IPS DF 19.7 (cell line): ENCODE results near the gene CARS1.

Source experiments
- DNase-seq: peaks from one replicate; pipeline ENCODE4 v3.0.0-alpha.2; 2013; ENCODE audit warnings: low read depth, low spot score

Gene CARS1

DNA sequence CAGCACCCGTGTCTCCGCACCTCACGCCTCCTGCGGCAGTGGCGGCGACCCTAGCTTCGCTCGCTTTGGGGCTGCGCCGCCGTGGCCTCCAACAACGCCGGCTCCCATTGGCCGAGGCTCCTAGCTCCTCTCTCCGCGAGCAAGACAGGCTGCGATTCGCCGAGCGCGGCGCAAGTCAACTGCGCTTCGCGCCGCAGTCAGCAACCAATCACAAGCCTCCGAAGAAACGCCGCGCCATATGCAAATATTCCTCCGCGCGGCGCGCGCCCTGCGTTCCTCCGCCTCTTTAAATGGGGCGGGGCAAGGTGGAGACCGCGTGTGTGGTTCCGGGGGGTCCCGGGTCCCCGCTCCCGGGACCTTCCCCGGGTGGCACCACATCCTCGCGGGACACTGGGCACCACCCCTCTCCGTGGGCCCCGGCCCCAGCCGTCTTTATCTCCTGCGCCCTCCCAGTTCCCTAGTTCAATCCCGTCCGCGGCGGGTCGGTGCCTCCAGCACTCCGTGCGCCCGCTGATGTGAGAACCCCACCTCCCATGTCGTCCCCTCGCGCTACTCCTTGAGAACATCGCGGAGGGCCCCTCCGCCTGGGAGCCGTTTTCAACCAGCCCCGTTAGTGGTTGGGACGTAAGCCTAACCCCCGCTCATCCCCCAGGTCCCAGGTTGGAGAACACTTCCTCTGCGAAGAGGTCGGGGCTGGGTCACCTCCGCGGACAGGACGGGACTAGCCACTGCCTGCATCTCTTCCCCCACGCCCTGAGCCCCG is 64.8 kb downstream of the CARS1 start, which contains the start of gene NAP1L4:
Gene NAP1L4 (minus strand): TSS at position 96 of the 763 bp plus-strand sequence. CDS start 13,109 bp downstream, outside the sequence.
- peak; percentile 95 for DNase-seq

DNA sequence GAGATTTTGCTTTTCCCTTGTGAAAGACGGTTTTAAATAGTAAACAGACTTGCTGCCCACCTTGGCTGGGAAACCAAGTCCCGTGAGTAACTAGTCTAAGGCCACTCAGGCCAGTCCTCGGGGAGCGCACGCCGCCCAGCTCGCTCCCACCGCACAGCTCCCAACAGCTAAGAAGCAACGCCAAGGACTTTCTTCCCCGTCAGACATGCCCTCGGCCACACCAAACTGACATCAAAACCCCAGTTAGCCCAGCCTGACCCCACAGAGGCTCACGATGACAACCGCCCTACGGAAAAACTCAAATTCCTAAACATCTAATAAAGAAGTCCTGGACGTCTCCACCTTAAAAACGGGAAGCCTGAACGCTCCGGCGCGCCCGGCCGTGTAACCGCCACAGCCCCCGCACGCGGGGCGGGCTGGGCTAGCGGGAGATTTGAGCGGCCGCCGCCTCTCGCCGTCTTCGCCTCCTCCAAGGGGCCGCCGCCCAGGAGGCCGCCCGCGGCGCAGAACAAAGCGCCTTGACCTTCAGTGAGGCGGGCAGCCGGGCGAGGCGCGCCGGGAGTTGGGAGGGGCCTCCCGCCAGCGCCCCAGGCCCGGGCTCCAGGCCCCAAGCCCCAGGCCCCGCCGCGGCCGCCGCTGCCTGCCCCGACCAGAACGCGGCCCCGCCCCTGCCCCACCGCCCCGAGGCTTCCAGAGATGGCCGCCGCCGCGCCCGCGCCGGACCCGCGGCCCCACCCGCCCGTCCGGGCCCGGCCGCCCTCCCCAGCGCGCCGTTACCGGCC is 65.6 kb downstream of the CARS1 start:
- no peak for DNase-seq

DNA sequence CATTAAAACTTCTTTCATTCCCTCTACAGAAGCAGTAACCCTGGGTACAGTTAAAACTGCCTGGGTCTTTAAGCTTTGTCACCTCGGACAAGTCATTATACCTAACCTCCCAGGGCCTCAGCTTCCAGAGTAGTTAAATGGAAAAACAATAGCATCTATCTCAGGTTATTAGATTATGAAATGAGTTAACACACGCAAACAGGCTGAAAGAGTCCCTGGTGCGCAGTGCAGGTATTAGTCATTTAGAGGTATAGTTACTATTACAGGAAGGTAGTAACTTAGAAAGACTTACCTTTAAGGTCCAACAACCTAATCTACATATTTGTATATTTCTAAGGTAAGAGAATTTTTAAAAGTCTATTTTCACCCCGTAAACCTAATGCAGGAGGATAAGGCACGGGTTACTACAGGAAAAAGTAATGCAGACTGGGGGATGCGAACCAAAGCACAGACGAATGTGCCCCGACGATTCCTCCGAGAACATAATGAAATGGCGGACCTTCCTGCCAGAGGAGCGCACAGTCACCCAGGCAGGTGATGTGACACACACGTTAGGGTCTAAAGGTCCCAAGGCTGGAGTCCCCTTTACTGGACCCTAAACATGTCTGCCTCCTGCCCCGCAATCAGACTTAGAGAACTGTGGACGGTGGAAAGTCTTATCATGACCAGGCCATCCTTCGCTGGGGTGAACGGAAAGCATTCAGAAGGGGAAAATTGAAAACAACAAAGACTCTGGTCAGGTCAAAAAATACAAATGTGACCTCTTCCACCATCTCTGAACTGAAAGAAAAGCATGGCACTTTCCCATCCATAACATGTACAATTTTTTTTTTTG is 66.4 kb downstream of the CARS1 start:
- DNase-seq: no peak

DNA sequence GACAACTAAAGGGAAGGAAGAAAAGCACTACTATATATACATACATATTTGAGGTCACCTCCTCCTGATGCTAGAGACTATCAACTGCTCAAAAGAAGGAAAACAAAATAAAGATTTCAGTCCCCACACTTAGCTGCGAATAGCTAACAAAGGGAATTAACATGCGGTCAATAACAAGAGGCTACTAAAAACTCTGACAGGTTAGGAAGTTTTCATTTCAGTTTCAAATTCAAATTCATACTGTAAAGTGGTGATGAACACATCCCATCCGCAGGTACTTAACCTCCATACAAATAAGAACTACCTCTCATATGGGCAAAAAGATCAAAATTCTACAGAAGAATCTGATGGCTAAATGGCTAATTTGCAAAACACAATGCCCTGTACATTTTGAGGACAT is 67.7 kb downstream of the CARS1 start:
- DNase-seq: no peak

DNA sequence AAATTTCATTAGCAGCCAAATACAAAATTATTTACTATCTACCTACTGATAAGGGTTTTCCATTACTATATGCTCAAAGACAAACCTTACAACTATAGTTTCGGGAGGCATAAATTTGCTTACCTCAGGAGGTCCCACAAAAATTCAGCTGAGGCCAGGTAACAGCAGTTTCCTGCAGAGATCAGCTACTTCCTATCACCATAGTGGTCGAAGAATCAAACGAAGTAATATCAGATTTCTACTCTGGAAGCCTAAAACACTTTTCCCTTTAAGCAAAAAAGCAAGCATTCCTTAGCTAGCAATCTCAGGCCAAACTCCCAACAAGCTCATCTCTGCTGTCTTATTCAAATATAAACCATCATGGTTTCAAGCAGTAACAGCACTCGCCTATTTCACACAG is 68.2 kb downstream of the CARS1 start:
- DNase-seq: no peak

DNA sequence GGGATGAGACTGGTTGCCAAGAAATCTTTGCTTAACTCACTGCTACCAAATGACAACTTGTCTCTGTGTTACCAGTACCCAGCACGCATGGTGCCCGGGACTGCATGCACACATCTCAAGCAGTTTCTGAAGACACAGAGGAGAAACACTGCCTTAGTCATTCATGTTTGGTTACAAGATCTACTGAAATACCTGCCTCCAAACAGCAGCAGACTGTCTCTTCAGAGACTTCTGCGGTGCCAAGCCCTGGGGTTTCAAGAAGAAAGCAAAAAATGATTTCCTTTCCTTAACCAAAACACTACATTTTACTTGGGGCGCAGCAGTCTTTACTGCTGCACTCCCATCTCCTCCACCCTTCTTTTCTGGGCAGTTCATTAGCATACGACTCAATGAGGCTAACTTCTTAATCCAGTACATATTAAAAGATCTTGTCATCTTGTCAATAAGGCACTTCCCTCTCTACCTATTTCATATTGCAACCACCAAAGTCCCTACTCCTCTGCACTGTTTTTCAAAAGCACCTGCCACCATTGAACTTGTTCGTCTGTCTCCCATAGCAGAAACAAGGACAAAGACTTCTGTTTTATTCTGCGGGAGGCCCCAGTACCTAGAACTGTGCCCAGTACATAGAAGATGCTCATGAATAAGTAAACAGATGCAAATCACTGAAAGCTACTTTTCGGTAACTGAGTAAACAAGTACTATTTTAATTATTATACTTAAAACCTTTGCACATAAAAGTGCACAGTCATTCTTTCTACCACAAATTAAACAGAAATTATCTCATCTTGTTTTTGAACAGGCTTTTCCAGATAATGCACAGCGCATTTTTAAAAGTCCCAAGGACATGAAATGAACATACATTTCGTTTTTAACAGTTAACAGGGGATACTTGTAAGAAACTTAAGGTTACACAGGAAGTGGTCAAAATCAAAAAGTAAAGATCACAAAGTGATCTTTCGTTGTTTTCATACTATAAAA is 69.1 kb downstream of the CARS1 start:
- DNase-seq: no peak

DNA sequence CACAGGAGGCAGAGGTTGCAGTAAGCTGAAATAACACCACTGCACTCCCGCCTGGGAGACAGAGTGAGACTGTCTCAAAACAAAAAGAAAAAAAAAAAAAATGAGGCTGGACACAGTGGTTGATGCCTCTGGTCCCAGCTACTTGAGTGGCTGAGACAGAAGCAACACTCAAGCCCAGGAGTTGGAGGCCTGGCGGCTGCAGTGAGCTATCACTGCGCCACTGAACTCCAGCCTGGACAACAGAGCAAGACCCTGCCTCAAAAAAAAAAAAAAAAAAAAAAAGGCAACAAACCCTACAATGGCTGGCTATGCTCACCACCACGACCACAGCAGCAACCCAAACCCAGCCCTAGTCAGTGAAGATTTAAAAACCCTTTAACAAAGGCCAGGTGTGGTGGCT is 73.3 kb downstream of the CARS1 start:
- DNase-seq: no peak

DNA sequence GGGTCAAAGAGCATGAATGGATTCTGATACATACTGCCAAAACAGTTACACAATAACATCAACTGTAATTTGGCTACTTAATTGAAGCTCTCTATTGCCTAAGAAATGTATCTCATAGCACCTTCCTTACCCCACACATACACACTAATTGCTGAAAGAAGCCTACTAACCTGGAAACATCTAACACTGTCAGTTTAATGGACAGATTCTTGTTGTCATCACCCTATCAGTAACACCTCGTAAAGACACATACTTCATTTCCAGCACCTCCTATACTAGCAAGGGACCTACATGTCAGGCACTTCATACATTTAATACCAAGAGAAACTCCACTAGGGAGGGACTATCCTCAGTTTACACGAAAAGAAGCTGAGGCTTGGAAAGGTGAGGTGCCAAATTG is 75.0 kb downstream of the CARS1 start:
- no peak for DNase-seq

DNA sequence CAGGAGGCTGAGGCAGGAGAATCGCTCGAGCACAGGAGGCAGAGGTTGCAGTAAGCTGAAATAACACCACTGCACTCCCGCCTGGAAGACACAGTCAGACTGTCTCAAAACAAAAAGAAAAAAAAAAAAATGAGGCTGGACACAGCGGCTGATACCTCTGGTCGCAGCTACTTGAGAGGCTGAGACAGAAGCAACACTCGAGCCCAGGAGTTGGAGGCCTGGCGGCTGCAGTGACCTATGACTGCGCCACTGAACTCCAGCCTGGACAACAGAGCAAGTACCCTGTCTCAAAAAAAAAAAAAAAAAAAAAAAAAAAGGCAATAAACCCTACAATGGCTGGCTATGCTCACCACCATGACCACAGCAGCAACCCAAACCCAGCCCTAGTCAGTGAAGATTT is 76.1 kb downstream of the CARS1 start:
- DNase-seq: no peak

DNA sequence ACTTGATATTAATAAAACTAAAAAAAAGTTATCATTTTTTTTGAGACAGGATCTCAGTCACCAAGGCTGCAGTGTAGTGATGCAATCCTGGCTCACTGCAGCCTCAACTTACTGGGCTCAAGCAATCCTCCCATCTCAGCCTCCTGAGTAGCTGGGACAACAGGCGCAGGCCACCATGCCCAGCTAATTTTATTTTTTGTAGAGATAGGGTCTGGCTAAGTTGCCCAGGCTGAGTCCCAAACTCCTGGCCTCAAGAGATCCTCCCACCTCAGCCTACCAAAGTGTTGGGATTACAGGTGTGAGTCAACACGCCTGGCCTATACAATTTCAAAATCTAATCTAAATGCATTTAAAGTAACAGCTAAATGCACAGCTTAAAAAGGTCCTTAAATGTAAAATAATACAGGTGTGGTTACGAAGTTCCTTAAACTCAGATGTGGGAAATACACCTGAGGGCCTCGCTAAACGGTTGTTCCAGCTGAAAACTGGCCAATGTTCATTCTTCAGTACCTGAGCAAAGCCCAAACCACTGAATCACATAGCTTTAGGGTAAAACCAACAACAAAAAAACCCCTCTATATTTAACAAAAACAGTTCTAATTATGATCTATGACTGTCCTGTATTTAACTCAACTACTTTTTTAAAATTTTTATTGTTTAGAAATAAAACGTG is 76.9 kb downstream of the CARS1 start:
- DNase-seq: no peak

DNA sequence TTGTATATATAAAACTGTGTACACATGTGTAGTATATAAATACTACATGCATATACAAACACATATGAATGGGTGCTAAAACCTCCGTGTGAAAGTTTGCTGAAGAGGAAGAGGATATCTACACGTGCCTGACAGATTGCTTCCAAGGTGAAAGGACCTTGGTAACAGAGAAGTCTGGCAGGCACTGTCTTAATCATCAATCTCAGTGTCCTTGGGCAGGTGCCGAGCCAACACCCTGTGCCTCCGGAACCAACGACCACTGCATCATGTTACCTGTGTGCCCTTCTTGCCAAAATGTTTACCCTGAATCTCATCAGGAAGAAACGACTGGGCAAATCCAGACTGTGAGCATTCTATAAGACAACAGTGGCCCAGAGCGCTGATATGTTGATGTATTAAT is 80.1 kb downstream of the CARS1 start:
- DNase-seq: no peak

DNA sequence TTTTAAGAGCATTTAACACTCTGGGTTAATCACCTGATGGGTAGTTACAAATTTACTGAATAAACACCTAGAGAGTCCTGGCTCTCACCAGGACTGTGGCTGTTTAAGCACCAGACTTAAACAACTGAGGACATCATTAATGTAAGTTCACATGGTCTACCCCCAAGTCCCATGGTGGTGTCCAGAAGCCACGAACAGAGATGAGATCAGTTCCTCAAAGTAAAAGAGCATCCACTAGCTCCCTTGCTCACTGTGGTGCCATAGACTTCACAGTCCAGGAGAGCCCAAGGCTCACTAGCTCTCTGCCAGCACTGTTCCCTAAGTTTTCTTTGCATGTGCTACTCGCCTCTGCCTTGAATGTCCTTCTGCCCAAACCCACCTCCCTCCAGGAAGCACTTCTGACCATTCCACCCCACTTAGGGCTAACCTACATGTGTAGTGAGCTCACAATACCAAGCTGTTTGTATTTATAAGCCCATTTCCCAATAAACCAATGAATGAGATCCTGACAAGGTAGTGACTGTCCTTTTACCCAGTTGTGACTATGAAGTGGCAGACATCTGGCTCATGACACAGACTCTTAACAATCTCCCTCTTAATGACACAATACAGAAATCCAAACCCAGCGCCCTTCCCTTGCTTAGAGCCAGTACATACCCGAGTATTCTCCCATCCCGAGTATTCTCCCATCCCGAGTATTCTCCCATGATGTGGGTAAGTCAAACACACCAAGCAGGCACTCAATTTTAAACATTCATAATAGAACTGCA is 80.7 kb downstream of the CARS1 start:
- no peak for DNase-seq

DNA sequence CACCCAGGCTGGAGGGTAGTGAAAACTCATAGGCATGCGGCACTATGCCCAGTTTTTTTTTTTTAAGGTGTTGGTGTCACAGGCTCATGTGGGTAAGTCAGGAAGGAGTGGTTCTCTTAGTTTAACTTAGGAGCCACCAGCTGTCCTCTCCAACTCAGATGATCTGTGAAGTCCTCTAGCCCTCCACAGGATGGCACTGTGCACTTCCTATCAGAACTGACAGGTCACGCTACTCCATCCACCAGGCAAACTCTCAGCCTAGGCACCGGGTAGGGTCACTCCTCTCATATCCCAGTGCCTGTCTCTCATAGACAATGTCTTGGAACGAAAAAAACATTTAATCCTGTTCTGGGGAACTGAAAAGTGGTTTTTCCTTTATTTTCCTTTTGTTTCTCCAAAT is 81.6 kb downstream of the CARS1 start:
- no peak for DNase-seq

DNA sequence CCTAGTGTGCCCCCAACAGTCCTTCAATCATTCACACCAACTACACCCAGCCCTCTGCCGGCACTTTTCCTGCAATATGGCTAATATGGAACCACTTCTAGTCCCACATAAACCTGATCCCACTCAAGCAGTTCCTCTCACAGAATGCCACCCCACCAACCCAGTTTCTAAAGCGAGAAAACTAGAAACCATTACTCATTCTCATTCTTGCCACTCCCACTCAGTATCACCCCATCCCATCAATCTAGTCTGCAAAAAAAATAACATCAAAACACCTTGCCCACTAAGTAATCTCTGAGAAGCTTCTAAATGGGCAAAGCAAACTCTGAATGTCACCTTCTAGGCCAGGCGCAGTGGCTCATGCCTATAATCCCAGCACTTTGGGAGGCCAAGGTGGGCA is 83.0 kb downstream of the CARS1 start:
- DNase-seq: no peak

DNA sequence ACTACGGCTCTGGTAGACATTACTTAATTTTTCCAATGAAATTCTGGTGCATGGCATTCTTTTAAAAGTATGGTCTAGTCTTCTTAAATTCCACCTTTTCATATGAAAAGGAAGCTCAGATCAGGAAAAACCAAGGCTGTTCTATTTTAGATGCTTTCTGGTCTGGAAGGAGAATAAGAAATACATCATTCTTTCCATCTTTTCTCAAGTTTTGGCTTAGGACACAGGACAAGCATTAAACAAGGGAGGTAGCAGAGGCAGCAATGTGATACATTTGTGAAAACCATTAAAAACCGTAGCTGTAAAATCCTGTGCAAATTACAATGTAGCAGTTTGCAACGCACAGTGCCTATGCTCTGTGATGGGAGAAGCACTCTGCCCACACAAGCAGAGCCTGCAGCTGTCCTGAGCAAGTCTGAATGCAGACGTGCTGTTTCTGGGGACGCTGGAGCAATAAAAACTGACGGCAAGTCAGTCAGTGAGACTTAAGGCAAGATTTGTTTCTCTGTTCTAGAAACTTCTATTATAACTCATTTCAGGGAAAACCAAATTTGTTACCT is 88.8 kb downstream of the CARS1 start:
- no peak for DNase-seq

DNA sequence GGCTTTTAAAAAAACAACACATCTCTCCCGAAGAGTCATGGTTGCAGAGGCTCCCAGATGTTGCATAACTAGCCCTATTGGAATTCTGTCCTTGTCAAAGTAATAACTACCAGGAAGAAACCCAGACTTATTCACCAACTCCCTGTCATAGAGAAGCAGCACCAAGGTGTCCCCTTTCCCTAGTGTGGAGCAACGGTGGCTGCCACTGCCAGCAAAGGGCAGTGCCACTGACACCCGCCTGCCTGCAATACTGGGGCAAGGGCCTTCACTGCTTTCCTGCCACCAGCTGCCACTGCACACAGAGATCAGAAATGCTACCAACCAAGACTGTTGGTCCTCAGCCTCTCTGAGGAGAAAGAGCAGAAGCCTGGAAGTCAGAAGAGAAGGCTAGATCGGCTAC is 92.4 kb downstream of the CARS1 start:
- DNase-seq: no peak

DNA sequence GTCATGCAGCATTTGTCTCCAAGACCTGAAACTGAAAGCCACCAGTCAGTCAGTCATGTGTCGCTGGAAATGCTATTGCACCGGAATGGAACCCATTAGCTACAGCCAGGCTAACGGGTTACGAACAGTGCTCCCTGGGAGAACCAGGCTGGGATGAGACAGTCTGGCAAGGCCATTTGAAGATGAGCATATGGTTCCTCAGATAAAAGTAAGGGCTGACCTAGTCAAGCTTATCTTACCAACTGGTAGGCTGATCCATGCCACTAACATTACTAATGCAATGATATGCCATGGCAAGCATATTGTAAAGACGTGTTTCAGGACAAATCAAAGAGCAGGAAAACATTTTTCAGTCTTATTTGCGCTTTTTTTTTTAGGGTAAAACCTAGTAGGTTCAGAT is 93.5 kb downstream of the CARS1 start:
- DNase-seq: no peak

DNA sequence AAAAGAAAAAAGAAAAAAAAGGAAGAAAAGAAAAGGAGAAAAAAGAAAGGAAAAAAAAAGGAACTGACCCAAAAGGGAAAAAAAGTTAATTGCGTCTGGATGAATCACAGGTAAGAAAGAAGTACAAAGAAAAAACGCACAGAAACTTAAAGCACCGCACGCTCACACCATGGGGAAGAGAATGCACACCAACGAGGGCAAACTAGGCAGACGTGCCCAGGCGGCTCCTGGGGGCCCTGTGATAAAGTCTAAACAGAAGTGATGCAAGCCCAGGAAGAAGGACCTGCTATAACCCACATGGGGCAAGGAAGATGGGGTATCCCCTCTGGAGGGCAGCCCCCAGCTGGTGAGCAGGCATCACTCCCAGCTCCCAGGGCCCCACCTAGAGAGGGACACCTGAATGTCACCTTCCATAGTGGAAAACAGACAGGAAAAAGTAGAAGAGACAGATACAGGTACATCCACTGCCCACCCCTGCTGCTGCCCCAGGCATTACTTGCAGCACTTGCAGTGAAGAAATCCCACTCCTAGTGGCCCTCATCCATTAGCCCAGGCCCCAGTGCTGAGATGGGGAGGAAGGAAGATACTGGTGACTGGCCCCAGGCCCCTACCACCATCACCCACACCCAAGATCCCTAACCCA is 94.0 kb downstream of the CARS1 start:
- no peak for DNase-seq

DNA sequence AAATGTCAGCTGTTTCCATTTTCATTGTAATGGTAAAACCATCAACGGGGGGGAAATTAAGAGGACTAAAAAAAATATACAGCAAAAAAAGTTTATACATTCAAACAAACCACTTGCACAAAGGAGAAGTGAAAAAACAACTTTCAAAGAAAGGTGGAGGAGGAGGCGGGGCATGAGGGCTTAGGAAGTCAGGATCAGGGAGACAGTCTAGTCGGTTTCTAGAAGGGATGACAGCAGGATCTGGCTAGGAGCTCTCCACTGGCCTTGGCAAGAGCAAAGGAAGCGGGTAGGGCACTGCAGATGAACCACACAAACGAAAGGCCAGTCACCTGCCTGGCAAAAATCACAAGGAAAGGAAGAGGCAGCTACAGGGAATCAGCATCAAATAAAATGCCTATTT is 96.1 kb downstream of the CARS1 start:
- no peak for DNase-seq
